Mucosa of rectum (tissue), 2 donors: ENCODE data around the gene CCS.

Source experiments
- H3K27ac ChIP-seq, 2 donors: one replicate each; pipeline ENCODE4 v1.7.0; 2013; ENCODE audit warnings: inconsistent platforms in 2 of 2, low read depth in 2 of 2, low read length in 2 of 2
- H3K27me3 ChIP-seq, 2 donors: one replicate each; pipeline ENCODE4 v1.7.0; 2013; ENCODE audit warnings: low read length in 2 of 2; ENCODE audit not compliant: control insufficient read depth in 2 of 2, insufficient read depth in 2 of 2
- H3K36me3 ChIP-seq, 2 donors: one replicate each; pipeline ENCODE4 v1.7.0; 2013; ENCODE audit warnings: low read length in 2 of 2; ENCODE audit not compliant: control insufficient read depth in 2 of 2, insufficient read depth in 2 of 2
- H3K4me1 ChIP-seq, 2 donors: one replicate each; pipeline ENCODE4 v1.7.0; 2013; ENCODE audit warnings: low read length in 2 of 2, mild to moderate bottlenecking in 1 of 2; ENCODE audit not compliant: control insufficient read depth in 2 of 2, insufficient read depth in 2 of 2
- H3K4me3 ChIP-seq, 2 donors: one replicate each; pipeline ENCODE4 v1.7.0; 2013; ENCODE audit warnings: low read length in 2 of 2
- H3K9ac ChIP-seq, 2 donors: one replicate each; pipeline ENCODE4 v1.7.0; 2013; ENCODE audit warnings: low read length in 2 of 2, low read depth in 1 of 2, mild to moderate bottlenecking in 1 of 2
- H3K9me3 ChIP-seq, 2 donors: one replicate each; pipeline ENCODE4 v1.7.0; 2013; ENCODE audit warnings: low read length in 2 of 2; ENCODE audit not compliant: control insufficient read depth in 2 of 2
- donor health status: healthy.
- donor health status: Normal muscosa, but diverticular disease.

CCS gene

GRCh38 chr11:66625041-66625751, 32.2 kb downstream of the CCS start:
- Histone ChIP-seq H3K9me3 (no peaks in the 10 kb centered on the region), H3K36me3 (peaks cover 65 to 66% of the 10 kb centered on the region in 2 donors), H3K9ac (no peak overlapping the region), H3K27me3 (no peaks in the 10 kb centered on the region), H3K4me1 (peaks cover 12 to 17% of the 10 kb centered on the region in 2 donors), H3K27ac (no peak overlapping the region), H3K4me3 (no peak overlapping the region)

GRCh38 chr11:66625752-66626149, 32.8 kb downstream of the CCS start:
- Histone ChIP-seq H3K27ac (no peak overlapping the region), H3K36me3 (peaks cover 65 to 66% of the 10 kb centered on the region in 2 donors), H3K9me3 (no peaks in the 10 kb centered on the region), H3K4me3 (no peak overlapping the region), H3K9ac (no peak overlapping the region), H3K4me1 (peaks cover 12 to 15% of the 10 kb centered on the region in 2 donors), H3K27me3 (no peaks in the 10 kb centered on the region)

GRCh38 chr11:66626382-66626781, 33.4 kb downstream of the CCS start:
- no peaks in the 10 kb centered on the region for H3K27me3 ChIP-seq
- H3K36me3 ChIP-seq = peaks cover 65 to 66% of the 10 kb centered on the region in 2 donors
- no peak overlapping the region for H3K9ac ChIP-seq
- H3K4me1 ChIP-seq = peaks cover 9 to 10% of the 10 kb centered on the region in 2 donors
- no peak overlapping the region for H3K4me3 ChIP-seq
- H3K9me3 ChIP-seq = no peaks in the 10 kb centered on the region
- no peak overlapping the region for H3K27ac ChIP-seq

GRCh38 chr11:66626926-66627325, 33.9 kb downstream of the CCS start:
- Histone ChIP-seq H3K4me1 (peaks cover 9 to 10% of the 10 kb centered on the region in 2 donors), H3K27me3 (no peaks in the 10 kb centered on the region), H3K4me3 (no peak overlapping the region), H3K36me3 (peaks cover 65 to 66% of the 10 kb centered on the region in 2 donors), H3K27ac (no peak overlapping the region), H3K9me3 (no peaks in the 10 kb centered on the region), H3K9ac (no peak overlapping the region)

GRCh38 chr11:66628061-66628603, 35.1 kb downstream of the CCS start:
- H3K27me3 ChIP-seq = no peaks in the 10 kb centered on the region
- H3K9ac ChIP-seq = no peak overlapping the region
- H3K27ac ChIP-seq = no peak overlapping the region
- H3K4me3 ChIP-seq = no peak overlapping the region
- no peaks in the 10 kb centered on the region for H3K9me3 ChIP-seq
- peaks cover 4% of the 10 kb centered on the region in 2 donors for H3K4me1 ChIP-seq
- H3K36me3 ChIP-seq = peaks cover 62 to 64% of the 10 kb centered on the region in 2 donors

- H3K4me1 ChIP-seq = no peaks in the 10 kb centered on the region
- H3K27me3 ChIP-seq = no peaks in the 10 kb centered on the region
- no peaks in the 10 kb centered on the region for H3K9me3 ChIP-seq
- no peak overlapping the region for H3K4me3 ChIP-seq
- H3K9ac ChIP-seq = no peak overlapping the region
- no peak overlapping the region for H3K27ac ChIP-seq
- peaks cover 52% of the 10 kb centered on the region in 2 donors for H3K36me3 ChIP-seq
Observed at GRCh38 chr11:66629356-66629755, 36.4 kb downstream of the CCS start.

GRCh38 chr11:66631883-66632282, 38.9 kb downstream of the CCS start:
- Histone ChIP-seq H3K36me3 (peaks cover 26 to 27% of the 10 kb centered on the region in 2 donors), H3K4me1 (no peaks in the 10 kb centered on the region), H3K9me3 (no peaks in the 10 kb centered on the region), H3K27ac (no peak overlapping the region), H3K4me3 (no peak overlapping the region), H3K9ac (no peak overlapping the region), H3K27me3 (no peaks in the 10 kb centered on the region)

GRCh38 chr11:66632952-66633351, 40.0 kb downstream of the CCS start:
- no peak overlapping the region for H3K27ac ChIP-seq
- no peaks in the 10 kb centered on the region for H3K27me3 ChIP-seq
- peaks cover 16 to 17% of the 10 kb centered on the region in 2 donors for H3K36me3 ChIP-seq
- no peak overlapping the region for H3K4me3 ChIP-seq
- peaks cover 3 to 7% of the 10 kb centered on the region in 2 donors for H3K4me1 ChIP-seq
- H3K9ac ChIP-seq = no peak overlapping the region
- no peaks in the 10 kb centered on the region for H3K9me3 ChIP-seq

GRCh38 chr11:66636411-66636810, 43.4 kb downstream of the CCS start:
- H3K36me3 ChIP-seq = peaks cover 9 to 17% of the 10 kb centered on the region in 2 donors
- no peak overlapping the region for H3K27ac ChIP-seq
- no peaks in the 10 kb centered on the region for H3K27me3 ChIP-seq
- H3K4me3 ChIP-seq = no peak overlapping the region
- H3K9me3 ChIP-seq = no peaks in the 10 kb centered on the region
- H3K4me1 ChIP-seq = peaks cover 23 to 33% of the 10 kb centered on the region in 2 donors
- H3K9ac ChIP-seq = no peak overlapping the region

- no peaks in the 10 kb centered on the region for H3K27me3 ChIP-seq
- H3K9me3 ChIP-seq = no peaks in the 10 kb centered on the region
- peak overlapping the region; percentile 78 to 80 for H3K27ac ChIP-seq
- H3K9ac ChIP-seq = peak overlapping the region; percentile 43 to 67
- H3K4me1 ChIP-seq = peaks cover 31 to 45% of the 10 kb centered on the region in 2 donors
- peak overlapping the region; percentile 82 to 85 for H3K4me3 ChIP-seq
- H3K36me3 ChIP-seq = peaks cover 16 to 20% of the 10 kb centered on the region in 2 donors
Observed at GRCh38 chr11:66637557-66638176, 44.7 kb downstream of the CCS start.
